ENCODE data around the gene PIGS.
"Not testable (repeated sequence)": the region's sequence is repeated elsewhere in the genome, so short reads cannot be mapped to it uniquely, and the experiment has no call there.

PIGS gene

GRCh38 chr17:28528327-28529012 is 42.9 kb downstream of the PIGS start:
- DNase-seq, result no peak

GRCh38 chr17:28527859-28528258 is 43.5 kb downstream of the PIGS start:
- DNase-seq, result no peak

- DNase-seq, result no peak
Observed at GRCh38 chr17:28527181-28527681, 44.1 kb downstream of the PIGS start.

DNA sequence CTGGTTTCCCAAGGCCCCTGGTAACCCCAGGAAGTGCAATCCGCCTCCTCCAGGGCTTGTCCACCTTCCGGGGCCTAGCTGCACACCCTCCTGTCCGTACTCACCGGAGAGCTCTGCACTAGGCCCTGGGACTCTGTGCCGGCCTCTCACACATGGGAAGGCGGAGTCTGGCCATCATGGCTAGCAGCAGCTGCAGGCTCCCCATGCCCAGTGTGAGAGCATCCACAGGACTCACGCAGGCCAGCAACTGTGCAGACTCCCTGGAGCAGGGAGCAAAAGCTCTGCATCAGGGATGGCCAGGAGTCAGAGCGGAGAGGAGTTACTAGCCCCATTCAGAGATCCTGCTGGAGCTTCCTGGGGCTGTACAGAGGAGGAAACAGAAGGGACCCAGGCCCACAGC is 44.9 kb downstream of the PIGS start:
- DNase-seq, result no peak

GRCh38 chr17:28524476-28525424 is 46.6 kb downstream of the PIGS start:
- DNase-seq, result no peak

DNA sequence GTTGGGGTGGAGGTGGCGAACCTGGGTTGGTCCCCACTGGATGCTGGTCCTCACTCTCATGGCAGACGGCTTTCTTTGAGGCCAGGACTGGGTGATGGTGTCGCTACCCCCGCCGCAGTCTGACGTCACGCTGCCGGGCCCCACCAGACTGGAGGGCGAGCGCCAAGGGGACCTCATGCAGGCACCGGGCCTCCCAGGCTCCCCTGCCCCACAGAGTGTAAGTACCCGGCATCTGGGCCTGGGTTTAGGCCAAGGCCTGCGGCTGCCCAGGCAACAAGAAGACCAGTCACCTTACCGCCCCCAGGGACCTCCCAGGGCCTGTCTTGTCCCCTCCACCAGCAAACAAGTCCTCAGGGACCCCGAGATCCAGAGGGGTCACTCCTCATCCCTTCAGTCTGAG is 47.4 kb downstream of the PIGS start:
- no peak for DNase-seq

- DNase-seq, result no peak
Observed at GRCh38 chr17:28523186-28523585, 48.1 kb downstream of the PIGS start.

DNA sequence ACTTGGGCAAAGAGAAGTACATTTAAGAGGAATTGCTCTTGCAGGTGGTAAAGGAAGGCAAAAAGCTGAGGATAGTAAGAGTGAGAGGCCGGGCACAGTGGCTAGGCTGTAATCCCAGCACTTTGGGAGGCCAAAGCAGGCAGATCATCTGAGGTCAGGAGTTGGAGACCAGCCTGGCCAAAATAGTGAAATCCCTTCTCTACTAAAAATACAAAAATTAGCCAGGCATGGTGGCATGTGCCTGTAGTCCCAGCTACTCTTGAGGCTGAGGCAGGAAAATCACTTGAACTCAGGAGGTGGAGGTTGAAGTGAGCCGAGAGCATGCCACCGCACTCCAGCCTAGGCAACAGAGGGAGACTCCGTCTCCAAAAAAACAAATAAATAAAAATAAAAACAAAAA is 49.0 kb downstream of the PIGS start:
- not testable (repeated sequence) for DNase-seq

DNA sequence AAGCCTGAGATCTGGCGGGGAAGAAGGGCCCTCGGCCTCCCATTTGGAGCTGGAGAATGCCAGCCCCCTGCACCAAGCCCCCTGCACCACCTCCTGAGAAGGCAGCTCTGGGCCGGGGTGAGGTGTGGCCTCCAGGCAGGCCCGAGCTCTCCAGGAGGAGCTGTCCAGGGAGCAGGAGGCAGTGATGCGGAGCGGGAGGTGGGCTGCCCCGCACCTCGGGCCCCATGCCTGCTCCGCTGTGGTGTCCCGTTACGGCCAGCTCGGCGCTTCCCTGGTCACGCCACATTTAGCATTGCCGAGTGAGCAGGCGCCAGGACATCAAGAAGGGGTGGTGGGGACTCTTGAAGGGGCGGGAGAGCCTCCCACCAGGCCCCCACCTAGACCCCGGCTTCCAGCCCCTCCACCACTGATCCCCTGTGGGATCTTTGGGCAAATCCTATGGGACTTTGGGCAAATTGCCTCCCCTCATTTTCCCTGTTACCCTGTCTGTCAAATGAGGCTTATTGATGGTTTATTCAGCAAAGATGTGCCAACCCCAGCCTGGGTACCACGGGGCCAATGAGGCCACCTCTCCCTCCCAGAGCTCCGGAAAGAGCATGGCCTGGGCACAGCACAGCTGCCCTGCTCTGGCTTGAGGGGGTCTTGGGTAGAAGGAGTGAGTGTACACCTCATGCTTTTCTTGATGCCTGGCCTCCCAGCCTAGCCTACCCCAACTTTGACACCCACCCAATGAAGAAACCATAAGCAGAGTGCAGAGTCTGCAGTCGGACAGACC is 49.8 kb downstream of the PIGS start:
- no peak for DNase-seq

DNA sequence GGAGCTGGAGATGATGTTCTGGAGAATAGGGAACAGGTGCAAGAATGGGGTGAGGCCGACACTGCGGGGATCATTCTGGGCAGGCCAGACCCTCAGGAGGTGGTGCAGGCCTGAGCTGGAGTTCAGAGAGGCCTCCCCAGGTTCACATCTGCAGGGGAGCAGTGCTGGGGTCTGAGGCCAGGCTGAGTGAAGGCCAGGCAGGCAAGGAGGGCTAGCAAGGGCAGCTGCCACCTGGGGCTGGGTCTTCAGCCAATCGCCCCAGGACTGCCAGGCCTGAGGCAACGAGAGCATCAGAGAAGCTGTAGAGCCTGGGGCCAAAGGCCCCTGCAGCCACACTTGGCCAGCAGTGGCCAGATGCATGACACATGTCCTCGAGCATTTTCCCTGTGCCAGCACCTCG is 50.6 kb downstream of the PIGS start:
- no peak for DNase-seq

GRCh38 chr17:28519236-28519635 is 52.1 kb downstream of the PIGS start:
- DNase-seq, result no peak

DNA sequence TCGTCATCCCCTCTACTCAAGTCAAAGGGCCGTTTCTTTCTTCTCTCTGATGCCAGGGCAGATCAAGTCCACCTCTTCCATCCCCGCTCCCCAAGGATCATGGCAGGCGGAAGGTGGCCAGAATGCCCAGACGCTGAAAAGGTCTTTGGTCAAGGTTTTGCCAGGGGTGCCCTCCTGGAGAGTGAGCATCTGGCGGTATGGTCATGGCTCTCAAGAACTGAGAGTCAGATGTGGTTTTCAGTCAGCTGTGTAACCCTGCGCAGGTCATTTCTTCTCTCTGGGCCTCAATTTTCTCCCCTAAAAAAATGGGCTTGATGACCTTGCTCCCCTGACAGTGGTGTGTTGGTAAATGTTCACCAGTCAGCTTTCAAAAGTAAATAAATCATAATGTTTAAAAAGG is 52.7 kb downstream of the PIGS start:
- DNase-seq, result no peak

DNA sequence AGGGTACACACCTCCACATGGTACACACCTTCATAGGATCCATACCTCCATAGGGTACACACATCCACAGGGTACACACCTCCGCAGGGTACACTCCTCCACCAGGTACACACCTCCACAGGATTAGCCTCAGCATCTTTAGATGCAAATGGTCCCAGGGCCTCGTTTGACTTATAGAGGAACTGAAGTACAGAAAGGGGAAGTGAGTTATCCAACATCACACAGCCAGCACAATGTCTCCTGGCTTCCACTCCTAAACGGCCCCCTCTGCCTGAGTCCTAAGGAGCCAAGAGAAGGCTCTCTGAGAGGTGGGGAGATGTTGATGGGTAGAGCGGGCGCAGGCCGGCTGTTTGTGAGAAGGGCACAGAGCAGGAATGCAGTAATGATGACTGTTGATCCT is 53.2 kb downstream of the PIGS start:
- no peak for DNase-seq

DNA sequence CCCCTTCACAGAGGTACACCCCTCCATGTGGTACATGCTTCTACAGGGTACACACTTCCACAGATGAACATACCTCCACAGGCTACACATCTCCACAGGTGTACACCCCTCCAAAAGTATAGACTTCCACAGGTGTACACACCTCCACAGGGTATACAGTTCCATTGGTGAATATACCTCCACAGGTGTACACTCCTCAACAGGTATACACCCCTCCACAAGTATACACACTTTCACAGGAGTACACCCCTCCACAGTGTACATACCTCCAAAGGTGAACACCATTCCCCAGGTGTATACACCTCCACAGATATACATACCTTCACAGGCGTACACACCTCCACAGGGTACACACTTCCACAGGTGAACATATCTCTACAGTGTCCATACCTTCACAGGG is 55.8 kb downstream of the PIGS start:
- DNase-seq, result no peak

DNA sequence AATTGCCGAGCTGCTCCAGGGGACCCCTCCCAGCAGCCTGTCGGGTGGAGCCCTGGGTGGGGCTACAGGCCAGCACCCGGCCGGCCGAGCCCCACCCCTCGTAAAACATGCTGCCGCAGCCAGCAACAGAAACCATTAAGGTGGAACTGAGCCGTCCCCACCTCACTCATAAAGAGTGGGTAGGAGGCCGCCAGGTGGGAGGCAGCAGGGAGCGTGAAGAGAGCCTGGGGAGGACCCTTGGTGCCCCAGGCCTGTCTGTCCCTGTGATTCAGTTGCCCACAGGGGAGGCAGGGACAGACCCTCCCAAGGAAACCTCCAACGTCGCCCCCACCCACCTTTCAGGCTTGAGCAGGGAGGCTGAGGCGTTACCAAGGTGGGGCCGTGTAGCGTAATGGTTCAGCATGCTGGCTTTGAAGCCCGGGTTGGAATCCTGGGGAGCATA is 56.7 kb downstream of the PIGS start:
- DNase-seq, result no peak

GRCh38 chr17:28513476-28513875 is 57.8 kb downstream of the PIGS start:
- DNase-seq, result no peak

GRCh38 chr17:28511858-28512461 is 59.4 kb downstream of the PIGS start:
- DNase-seq, result no peak

- no peak for DNase-seq
Observed at GRCh38 chr17:28509789-28510188, 61.5 kb downstream of the PIGS start.

GRCh38 chr17:28508211-28508724 is 63.1 kb downstream of the PIGS start:
- no peak for DNase-seq

DNA sequence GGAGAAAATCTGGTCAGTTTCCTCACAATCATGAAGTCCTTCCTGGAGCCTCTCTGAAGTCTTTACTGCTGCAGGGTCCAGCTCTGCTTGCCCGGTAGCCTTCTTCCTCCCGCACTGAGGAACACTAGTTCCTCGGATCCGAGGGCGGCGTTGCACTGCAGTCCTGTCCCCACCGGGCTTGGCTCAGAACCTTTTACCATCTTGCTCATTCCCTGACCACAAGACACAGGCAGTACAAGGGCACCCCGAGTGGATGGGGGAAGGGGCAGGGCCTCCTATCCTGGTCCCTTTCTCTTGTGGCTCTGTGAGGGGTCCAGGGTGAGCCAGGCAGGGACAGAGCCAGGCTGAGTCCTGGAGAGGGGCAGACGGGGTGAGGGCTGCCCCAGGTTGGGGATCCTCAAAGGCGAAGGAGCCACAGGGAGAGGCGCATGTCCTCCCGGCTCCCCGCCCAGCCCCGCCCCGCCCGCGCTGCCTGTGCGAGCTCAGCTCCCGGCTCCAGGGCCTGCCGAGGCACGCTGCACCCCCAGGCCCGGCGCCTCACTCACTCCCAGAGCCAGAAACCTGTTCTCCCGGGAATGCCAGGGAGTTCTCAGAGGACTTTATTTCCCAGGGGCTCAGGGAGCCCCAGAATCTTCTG is 63.6 kb downstream of the PIGS start:
- no peak for DNase-seq

- no peak for DNase-seq
Observed at GRCh38 chr17:28506763-28507487, 64.4 kb downstream of the PIGS start.

Measured in cortex of kidney (tissue), 1 donor.